HepG2 (cell line): ENCODE measurements around the gene CCDC170. TPM values are rescaled to one million over a fixed set of nuclear protein-coding genes. Genes with fewer than 3 reads are reported as not detected.

Experiments
- CAMTA2 ChIP-seq: sonication (generic); formaldehyde crosslinking; IDR thresholded peaks from 2 replicates; pipeline ENCODE4 v1.4.0; 2020; ENCODE audit warnings: mild to moderate bottlenecking, missing genetic modification reagents, borderline replicate concordance
- JUNB ChIP-seq: sonication (generic); formaldehyde crosslinking; IDR thresholded peaks from 2 replicates; pipeline ENCODE4 v1.8.0; 2022; ENCODE audit warnings: missing genetic modification reagents, mild to moderate bottlenecking, borderline replicate concordance
- LRRFIP1 ChIP-seq: sonication (generic); formaldehyde crosslinking; conservative IDR thresholded peaks from 2 replicates; pipeline ENCODE4 v1.4.0; 2020; ENCODE audit warnings: missing genetic modification reagents
- POLR2AphosphoS5 ChIP-seq: IDR thresholded peaks from 2 replicates; pipeline ENCODE4 v1.6.1; 2012; ENCODE audit warnings: low read depth, low read length
- PPARG ChIP-seq: conservative IDR thresholded peaks from 2 replicates; pipeline ENCODE4 v1.6.1; 2016; ENCODE audit warnings: missing biosample characterization, missing genetic modification reagents
- SRY ChIP-seq: sonication (generic); formaldehyde crosslinking; IDR thresholded peaks from 2 replicates; pipeline ENCODE4 v1.8.0; 2022; ENCODE audit warnings: mild to moderate bottlenecking, missing genetic modification reagents
- ZBTB3 ChIP-seq: sonication (generic); formaldehyde crosslinking; IDR thresholded peaks from 2 replicates; pipeline ENCODE4 v1.4.0; 2020; ENCODE audit warnings: low read depth, mild to moderate bottlenecking, moderate library complexity, missing genetic modification reagents, borderline replicate concordance
- ZNF20 ChIP-seq: sonication (generic); formaldehyde crosslinking; IDR thresholded peaks from 2 replicates; pipeline ENCODE4 v1.4.0; 2020; ENCODE audit warnings: mild to moderate bottlenecking, moderate library complexity, missing genetic modification reagents
- ZNF205 ChIP-seq: IDR thresholded peaks from 2 replicates; pipeline ENCODE4 v1.6.1; 2018; ENCODE audit warnings: missing biosample characterization, missing genetic modification reagents
- ZNF558 ChIP-seq: sonication (generic); formaldehyde crosslinking; IDR thresholded peaks from 2 replicates; pipeline ENCODE4 v1.9.0; 2022; ENCODE audit warnings: mild to moderate bottlenecking, missing genetic modification reagents, borderline replicate concordance
- ZNF768 ChIP-seq: sonication (generic); formaldehyde crosslinking; IDR thresholded peaks from 2 replicates; pipeline ENCODE4 v1.4.0; 2020; ENCODE audit warnings: missing genetic modification reagents
- polyA plus RNA-seq, 8 experiments: library from polyadenylated mRNA; depleted of rRNA in 3 of 8; stranded (reverse) in 7 of 8; unstranded in 1 of 8; fragments of >200 nt; fragmentation: Illumina TruSeq in 4 of 8; extraction: Trizol in 4 of 8; gene quantifications; 2 replicates each; pipeline versions ENCODE4 v1.2.1 to v1.2.3, GENCODE V29; 2011 to 2016; ENCODE audit warnings: low read depth in 4 of 8, missing spikeins in 1 of 8, mixed read lengths in 1 of 8; ENCODE audit not compliant: insufficient read depth in 1 of 8
- total RNA-seq, 5 experiments: library from RNA; depleted of rRNA; stranded (reverse); fragments of >200 nt; fragmentation: Illumina TruSeq; extraction: Trizol; gene quantifications; 2 replicates each; pipeline ENCODE4 v1.2.3, GENCODE V29; 2016; ENCODE audit warnings: low read depth in 1 of 5
- TF ChIP-seq, protein P1 (sequence below): fragments of 450-650 bp; IDR thresholded peaks from 2 replicates; pipeline ENCODE4 v1.6.1; 2017; ENCODE audit warnings: mild to moderate bottlenecking
- TF ChIP-seq, protein P2 (sequence below): sonication (generic); formaldehyde crosslinking; IDR thresholded peaks from 2 replicates; pipeline ENCODE4 v1.5.1; 2020; ENCODE audit warnings: mild to moderate bottlenecking, missing genetic modification reagents, moderate library complexity
- TF ChIP-seq, protein P3 (sequence below): sonication (generic); formaldehyde crosslinking; IDR thresholded peaks from 2 replicates; pipeline ENCODE4 v1.4.0; 2020; ENCODE audit warnings: missing genetic modification reagents, borderline replicate concordance
- TF ChIP-seq, protein P4 (sequence below): sonication (generic); formaldehyde crosslinking; IDR thresholded peaks from 2 replicates; pipeline ENCODE4 v1.4.0; 2020; ENCODE audit warnings: missing genetic modification reagents

The CCDC170 gene
- total and polyA plus RNA-seq, 2 of the 13 experiments (the other 11 are each of a cell fraction or from before 2014, with no cell fraction given): 0.90 to 5.1 TPM

GRCh38 chr6:151658091-151658490 is 164.3 kb downstream of the CCDC170 start (continued):
- TF ChIP-seq LRRFIP1 (CRISPR knock-in tag) (no peak), ZBTB3 (CRISPR knock-in tag) (peak; percentile 84; the same call in 1 of the 2 replicates), ZNF558 (no peak), PPARG (CRISPR knock-in tag) (peak; percentile 100), SRY (CRISPR knock-in tag) (no peak), POLR2AphosphoS5 (no peak), JUNB (CRISPR knock-in tag) (no peak), ZNF768 (CRISPR knock-in tag) (no peak; the same call in 1 of the 2 replicates), CAMTA2 (CRISPR knock-in tag) (no peak), ZNF205 (peak; percentile 93), ZNF20 (CRISPR knock-in tag) (no peak)
- TF ChIP-seq, protein P1, sequence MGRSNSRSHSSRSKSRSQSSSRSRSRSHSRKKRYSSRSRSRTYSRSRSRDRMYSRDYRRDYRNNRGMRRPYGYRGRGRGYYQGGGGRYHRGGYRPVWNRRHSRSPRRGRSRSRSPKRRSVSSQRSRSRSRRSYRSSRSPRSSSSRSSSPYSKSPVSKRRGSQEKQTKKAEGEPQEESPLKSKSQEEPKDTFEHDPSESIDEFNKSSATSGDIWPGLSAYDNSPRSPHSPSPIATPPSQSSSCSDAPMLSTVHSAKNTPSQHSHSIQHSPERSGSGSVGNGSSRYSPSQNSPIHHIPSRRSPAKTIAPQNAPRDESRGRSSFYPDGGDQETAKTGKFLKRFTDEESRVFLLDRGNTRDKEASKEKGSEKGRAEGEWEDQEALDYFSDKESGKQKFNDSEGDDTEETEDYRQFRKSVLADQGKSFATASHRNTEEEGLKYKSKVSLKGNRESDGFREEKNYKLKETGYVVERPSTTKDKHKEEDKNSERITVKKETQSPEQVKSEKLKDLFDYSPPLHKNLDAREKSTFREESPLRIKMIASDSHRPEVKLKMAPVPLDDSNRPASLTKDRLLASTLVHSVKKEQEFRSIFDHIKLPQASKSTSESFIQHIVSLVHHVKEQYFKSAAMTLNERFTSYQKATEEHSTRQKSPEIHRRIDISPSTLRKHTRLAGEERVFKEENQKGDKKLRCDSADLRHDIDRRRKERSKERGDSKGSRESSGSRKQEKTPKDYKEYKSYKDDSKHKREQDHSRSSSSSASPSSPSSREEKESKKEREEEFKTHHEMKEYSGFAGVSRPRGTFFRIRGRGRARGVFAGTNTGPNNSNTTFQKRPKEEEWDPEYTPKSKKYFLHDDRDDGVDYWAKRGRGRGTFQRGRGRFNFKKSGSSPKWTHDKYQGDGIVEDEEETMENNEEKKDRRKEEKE: no peak
- TF ChIP-seq, protein P2, sequence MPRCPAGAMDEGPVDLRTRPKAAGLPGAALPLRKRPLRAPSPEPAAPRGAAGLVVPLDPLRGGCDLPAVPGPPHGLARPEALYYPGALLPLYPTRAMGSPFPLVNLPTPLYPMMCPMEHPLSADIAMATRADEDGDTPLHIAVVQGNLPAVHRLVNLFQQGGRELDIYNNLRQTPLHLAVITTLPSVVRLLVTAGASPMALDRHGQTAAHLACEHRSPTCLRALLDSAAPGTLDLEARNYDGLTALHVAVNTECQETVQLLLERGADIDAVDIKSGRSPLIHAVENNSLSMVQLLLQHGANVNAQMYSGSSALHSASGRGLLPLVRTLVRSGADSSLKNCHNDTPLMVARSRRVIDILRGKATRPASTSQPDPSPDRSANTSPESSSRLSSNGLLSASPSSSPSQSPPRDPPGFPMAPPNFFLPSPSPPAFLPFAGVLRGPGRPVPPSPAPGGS (CRISPR knock-in tag): no peak
- TF ChIP-seq, protein P3, sequence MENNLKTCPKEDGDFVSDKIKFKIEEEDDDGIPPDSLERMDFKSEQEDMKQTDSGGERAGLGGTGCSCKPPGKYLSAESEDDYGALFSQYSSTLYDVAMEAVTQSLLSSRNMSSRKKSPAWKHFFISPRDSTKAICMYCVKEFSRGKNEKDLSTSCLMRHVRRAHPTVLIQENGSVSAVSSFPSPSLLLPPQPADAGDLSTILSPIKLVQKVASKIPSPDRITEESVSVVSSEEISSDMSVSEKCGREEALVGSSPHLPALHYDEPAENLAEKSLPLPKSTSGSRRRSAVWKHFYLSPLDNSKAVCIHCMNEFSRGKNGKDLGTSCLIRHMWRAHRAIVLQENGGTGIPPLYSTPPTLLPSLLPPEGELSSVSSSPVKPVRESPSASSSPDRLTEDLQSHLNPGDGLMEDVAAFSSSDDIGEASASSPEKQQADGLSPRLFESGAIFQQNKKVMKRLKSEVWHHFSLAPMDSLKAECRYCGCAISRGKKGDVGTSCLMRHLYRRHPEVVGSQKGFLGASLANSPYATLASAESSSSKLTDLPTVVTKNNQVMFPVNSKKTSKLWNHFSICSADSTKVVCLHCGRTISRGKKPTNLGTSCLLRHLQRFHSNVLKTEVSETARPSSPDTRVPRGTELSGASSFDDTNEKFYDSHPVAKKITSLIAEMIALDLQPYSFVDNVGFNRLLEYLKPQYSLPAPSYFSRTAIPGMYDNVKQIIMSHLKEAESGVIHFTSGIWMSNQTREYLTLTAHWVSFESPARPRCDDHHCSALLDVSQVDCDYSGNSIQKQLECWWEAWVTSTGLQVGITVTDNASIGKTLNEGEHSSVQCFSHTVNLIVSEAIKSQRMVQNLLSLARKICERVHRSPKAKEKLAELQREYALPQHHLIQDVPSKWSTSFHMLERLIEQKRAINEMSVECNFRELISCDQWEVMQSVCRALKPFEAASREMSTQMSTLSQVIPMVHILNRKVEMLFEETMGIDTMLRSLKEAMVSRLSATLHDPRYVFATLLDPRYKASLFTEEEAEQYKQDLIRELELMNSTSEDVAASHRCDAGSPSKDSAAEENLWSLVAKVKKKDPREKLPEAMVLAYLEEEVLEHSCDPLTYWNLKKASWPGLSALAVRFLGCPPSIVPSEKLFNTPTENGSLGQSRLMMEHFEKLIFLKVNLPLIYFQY: peak; percentile 35; the same call in 1 of the 2 replicates
- TF ChIP-seq, protein P4, sequence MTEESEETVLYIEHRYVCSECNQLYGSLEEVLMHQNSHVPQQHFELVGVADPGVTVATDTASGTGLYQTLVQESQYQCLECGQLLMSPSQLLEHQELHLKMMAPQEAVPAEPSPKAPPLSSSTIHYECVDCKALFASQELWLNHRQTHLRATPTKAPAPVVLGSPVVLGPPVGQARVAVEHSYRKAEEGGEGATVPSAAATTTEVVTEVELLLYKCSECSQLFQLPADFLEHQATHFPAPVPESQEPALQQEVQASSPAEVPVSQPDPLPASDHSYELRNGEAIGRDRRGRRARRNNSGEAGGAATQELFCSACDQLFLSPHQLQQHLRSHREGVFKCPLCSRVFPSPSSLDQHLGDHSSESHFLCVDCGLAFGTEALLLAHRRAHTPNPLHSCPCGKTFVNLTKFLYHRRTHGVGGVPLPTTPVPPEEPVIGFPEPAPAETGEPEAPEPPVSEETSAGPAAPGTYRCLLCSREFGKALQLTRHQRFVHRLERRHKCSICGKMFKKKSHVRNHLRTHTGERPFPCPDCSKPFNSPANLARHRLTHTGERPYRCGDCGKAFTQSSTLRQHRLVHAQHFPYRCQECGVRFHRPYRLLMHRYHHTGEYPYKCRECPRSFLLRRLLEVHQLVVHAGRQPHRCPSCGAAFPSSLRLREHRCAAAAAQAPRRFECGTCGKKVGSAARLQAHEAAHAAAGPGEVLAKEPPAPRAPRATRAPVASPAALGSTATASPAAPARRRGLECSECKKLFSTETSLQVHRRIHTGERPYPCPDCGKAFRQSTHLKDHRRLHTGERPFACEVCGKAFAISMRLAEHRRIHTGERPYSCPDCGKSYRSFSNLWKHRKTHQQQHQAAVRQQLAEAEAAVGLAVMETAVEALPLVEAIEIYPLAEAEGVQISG (CRISPR knock-in tag): no peak
